Umbilical cord (tissue), 2 donors: ENCODE measurements around the gene NELL2. TPM values are rescaled to one million over a fixed set of nuclear protein-coding genes. Genes with fewer than 3 reads are reported as not detected.
"Not testable (repeated sequence)": the region's sequence is repeated elsewhere in the genome, so short reads cannot be mapped to it uniquely, and the experiment has no call there.

Experiments
- DNase-seq: peaks from one replicate; pipeline ENCODE4 v3.0.0-alpha.2; 2015; ENCODE audit warnings: low spot score
- total RNA-seq: library from RNA; depleted of rRNA; stranded (reverse); fragments of >200 nt; gene quantifications from one replicate; pipeline ENCODE4 v1.2.3, GENCODE V29; 2014; ENCODE audit warnings: low replicate concordance; ENCODE audit not compliant: insufficient read depth

NELL2 gene
- 11.1 TPM for total RNA-seq

DNA sequence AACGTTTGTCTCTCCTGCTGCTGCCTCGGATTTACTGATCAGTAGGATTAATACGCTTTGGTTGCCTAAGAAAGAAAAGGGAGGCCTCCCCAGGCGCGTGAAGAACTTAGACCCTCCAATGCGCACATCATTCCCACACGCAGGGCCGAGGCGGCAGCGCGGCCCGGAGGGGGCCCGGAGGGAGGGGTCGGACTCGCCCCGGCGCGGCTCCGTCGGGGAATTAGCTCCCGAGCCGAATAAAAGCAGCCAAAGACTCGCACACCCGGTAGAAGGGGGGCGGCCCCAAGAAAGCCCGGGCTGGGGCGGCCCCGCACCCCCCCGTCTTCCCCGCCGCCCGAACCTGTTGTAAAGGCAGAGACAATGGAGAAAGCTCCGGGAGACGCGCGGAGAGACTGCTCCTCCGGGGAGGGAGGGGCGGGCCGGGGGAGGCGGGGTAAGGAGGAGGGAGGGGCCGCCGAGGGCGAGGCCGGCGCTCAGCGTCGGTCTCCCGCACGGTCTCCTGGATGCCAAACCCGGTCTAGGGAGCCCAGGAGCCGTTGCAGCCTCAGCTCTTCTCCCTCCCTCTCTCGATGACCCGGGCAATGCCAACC lies at the start of gene NELL2:
Gene NELL2 (minus strand): TSS at position 362 of the 590 bp plus-strand sequence. CDS start 446 bp downstream, outside the sequence.
- DNase-seq: peak; percentile 49

DNA sequence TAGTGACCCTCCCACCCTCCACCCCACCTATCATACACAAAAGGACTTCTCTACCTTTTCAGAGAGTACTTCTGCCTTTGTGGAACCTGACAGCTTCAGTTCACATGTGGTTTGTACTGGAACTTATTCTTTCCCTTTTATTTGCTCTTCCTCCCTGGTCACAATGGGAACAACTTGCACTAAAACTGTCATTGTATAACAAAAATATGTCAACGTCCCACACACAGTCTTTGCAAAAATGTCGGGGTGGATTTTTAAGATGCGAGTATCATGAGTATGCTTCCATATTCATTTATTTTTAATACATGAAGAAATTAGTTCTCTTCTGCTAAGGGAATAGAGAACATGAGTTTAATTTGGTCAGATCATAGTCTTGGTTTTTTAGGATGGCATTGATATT lies 45.6 kb upstream of the NELL2 start:
- no peak for DNase-seq

- DNase-seq: no peak
Measured at GRCh38 chr12:44917141-44917540, 41.0 kb upstream of the NELL2 start.

GRCh38 chr12:44915958-44916357 lies 39.8 kb upstream of the NELL2 start:
- no peak for DNase-seq

- DNase-seq: no peak
Measured at GRCh38 chr12:44904321-44904720, 28.2 kb upstream of the NELL2 start.

DNA sequence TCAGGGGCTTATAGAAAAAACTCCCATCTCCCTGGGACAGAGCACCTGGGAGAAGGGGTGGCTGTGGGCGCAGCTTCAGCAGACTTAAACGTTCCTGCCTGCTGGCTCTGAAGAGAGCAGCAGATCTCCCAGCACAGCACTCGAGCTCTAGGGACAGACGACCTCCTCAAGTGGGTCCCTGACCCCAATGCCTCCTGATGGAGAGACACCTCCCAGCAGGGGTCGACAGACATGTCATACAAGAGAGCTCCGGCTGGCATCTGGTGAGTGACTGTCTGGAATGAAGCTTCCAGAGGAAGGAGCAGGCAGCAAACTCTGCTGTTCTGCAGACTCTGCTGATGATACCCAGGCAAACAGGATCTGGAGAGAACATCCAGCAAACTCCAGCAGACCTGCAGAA lies 22.0 kb upstream of the NELL2 start:
- not testable (repeated sequence) for DNase-seq

DNA sequence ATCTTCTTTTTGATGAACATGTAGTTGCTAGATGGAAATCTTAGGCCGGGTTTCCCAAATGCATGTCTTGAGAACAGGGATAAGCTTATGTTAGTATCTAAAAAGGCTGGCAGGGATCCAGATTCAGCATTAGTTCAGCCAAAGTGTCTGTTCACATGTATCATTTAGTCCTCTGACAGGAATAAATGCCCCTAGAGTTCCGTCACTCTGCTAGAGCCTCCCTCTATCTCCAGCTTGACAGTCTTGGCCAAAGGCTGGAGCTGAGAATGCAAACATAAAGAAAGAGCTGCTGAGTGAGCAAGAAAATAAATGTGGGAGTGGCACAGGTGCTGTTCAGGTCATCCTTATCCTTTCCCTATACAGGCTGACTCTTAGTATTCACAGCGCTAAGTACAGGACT lies 13.8 kb upstream of the NELL2 start:
- DNase-seq: peak; percentile 4

- peak; percentile 70 for DNase-seq
Measured at GRCh38 chr12:44889162-44889561, 13.0 kb upstream of the NELL2 start.

DNA sequence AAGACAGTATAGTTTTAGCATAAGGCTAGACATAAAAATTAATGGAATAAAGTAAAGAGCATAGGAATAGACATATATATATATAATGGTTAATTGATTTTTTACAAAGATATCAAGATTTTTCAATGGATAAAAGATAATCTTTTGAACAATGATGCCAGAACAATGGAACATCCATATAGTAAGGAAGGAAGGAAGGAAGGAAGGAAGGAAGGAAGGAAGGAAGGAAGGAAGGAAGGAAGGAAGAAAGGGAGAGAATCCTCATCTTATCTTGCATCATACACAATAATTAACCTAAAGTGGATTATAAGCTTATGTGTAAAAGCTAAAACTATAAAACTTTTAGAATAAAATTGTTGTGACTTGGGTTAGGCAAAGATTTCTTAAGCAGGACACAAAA lies 9.8 kb upstream of the NELL2 start:
- no peak for DNase-seq

GRCh38 chr12:44881197-44881596 lies 5.1 kb upstream of the NELL2 start:
- no peak for DNase-seq

DNA sequence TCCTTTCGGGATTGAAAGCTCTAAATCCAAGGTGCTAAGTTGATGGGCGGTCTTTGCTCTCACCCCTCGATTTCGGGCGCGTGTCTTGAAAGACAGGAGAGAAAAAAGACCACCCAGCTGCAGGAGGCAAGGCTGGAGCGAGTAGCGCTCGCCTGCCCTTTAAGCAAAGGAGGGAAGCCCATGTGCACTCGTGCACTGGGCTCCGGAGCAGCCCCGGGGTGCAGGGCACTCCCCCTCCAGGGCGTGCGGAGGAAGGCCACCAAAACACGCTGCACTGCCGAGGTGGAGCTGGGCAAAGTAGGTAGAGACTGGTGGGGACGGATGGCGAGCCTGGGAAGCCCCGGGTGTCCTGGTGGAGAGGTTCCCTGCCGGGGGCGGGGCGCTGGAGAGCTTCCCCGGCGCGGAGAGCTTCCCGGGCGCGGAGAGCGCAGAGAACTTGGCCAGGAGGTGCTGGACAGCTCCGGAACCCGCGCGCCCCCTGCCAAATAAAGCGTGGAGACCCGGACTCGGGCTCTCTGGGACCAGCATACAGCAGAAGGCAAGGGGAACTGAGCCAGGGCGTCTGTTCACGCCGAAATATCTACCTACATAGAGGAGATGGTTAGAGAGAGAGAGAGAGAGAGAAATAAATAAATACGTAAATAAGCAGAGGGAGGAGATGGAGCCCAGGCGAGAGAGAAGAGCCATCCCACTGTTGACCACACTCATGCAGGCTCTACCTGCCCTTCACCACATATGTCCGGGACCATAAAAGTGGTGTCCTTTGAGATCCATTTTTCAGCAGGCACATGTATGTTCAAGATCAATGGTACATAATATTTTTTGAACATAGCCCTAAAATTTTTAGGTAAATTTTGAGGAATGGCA lies 662 bp upstream of the NELL2 start:
- DNase-seq: peak; percentile 42

DNA sequence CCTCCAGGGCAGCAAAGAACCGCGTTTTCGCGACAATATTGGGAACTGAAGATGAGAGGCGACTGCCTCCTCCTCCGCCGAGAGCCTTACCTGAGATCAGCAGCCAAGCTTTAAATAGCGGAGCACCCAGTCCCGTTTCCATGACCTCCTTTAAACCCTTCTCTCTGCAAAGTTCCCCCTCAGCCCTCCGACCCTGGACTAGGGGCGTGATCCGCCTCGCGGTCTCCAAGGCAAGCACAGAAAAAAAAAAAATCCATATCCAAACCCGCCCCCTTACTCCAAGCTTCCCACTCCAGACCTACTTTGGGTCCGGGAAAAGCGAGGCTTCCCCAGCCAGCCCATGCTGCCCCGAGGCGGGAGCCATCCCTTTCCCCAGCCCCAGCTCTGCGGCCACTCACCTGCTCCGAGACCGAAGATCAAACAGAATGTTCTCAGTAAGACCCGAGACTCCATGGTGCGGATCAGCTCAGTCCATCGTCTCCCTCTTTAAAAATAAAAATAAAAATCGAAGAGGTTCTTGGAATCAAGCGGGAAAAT lies 630 bp downstream of the NELL2 start:
- DNase-seq: peak; percentile 4

- DNase-seq: no peak
Measured at GRCh38 chr12:44874981-44875416, 1.1 kb downstream of the NELL2 start.

DNA sequence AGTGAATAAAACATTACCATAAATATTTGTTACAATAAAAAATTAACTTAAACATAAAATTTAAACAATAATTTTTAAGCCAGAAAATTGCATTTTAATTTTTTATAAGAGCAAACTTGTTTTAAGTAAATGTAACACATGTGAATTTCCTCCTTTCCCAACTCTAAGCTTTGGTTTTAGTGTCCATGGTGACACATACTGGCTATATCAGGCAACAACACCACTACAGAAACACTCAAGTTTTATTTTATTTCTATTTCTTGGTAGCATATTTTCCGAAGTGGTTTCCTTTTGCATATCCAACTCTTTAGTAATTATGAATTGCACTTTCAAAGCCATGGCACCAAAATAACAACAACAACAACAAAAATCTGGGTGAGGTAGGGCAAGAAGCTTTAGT lies 2.2 kb downstream of the NELL2 start:
- peak; percentile 63 for DNase-seq

- no peak for DNase-seq
Measured at GRCh38 chr12:44869503-44869902, 6.6 kb downstream of the NELL2 start.

DNA sequence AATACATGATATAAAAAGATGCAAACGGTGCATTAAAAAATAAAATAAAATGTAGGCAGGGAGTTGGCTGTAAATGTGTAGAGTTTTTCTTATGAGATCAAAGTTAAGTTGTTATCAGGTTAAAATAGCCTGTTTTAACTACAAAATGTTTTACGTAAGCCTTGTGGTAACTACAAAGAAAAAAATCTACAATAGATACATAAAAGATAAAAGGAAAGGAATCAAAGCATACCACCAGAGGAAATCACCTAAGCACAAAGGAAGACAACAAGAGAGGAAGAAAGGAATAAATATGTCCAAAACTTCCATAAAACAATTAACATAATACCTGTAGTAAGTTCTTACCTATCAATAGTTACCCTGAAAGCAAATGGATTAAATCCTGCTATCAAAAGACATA lies 12.2 kb downstream of the NELL2 start:
- no peak for DNase-seq

GRCh38 chr12:44859998-44860689 lies 16.0 kb downstream of the NELL2 start:
- no peak for DNase-seq

DNA sequence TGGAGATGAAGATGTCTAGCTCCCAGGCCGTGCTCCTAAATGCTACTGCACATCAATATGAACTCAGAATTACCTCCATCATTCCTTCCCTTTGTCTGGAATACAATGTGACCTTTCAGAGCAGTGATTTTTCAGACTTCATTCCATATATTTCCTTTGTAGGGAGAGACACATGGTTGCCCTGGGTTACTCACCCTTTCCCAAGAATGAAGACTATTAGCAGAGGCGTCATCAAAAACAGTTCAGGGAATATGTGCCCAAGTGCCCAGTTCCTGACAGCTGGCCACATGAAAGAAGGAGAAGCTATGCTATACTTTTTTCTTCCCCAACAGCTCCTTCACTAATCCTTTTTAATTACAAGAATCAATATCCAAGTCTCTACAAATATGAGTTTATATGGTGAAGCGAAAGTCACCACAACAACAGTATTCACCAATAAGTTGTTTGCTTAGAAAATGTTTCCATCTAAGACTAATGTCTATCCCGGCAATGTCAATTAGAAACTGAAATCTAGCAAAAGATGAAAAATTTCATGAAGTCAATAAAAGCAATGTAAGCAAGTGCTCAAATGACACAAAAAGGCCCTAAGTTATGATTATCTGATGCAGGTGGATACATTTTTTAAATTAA lies 17.8 kb downstream of the NELL2 start:
- no peak for DNase-seq

DNA sequence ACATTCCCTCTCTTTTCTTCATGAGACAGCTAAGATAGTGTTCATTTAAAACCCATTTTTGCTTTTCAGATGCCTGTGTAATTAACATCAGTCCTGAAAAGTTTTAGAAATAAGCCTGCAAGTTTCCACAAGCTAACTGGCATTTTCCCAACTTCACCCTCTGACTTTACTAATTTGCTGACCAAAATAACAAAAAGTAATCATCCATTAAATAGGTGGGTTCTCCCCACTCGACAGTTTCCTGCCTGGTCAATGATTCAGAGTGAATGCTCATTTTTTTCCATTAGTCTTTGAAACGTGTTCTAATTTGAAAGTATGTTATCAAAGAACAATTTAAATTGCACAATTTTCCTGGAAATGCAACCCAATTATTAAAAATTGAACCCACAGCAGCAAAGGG lies 23.6 kb downstream of the NELL2 start:
- no peak for DNase-seq

DNA sequence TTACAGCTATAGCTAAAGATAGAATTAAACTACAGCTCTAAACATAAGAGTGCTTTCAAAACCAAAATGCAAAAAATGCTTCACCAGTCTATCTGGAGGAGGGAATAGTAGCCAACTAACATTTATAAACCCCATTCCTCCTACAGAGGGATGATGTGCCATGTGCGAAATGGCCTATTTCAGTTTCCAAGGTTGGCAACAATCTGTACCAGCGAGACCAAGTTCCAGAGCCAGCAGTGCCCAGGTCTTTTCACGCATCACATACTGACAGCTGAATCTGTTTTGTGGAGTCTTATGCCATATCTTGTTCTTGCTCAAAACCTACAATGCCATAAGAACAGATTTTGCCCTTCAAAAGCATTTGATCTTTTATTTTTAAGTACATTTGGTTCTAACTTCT lies 24.5 kb downstream of the NELL2 start:
- DNase-seq: no peak

- no peak for DNase-seq
Measured at GRCh38 chr12:44848703-44849085, 27.4 kb downstream of the NELL2 start.
